Ishikawa (cell line): Measurements from ENCODE around the gene PPP1R13B.

Experiments
- CEBPB ChIP-seq: IDR thresholded peaks from 2 replicates; pipeline ENCODE4 v1.6.1; 2012
- CREB1 ChIP-seq: IDR thresholded peaks from 2 replicates; pipeline ENCODE4 v1.6.1; 2012; ENCODE audit warnings: low read depth
- EGR1 ChIP-seq: IDR thresholded peaks from 2 replicates; pipeline ENCODE4 v1.6.1; 2012
- EP300 ChIP-seq: IDR thresholded peaks from 2 replicates; pipeline ENCODE4 v1.6.1; 2012; ENCODE audit warnings: borderline replicate concordance
- FOXM1 ChIP-seq: IDR thresholded peaks from 2 replicates; pipeline ENCODE4 v1.6.1; 2012; ENCODE audit warnings: low read depth, borderline replicate concordance
- NFIC ChIP-seq: IDR thresholded peaks from 2 replicates; pipeline ENCODE4 v1.6.1; 2012
- RAD21 ChIP-seq: IDR thresholded peaks from 2 replicates; pipeline ENCODE4 v1.6.1; 2012; ENCODE audit warnings: low read depth
- TAF1 ChIP-seq: IDR thresholded peaks from 2 replicates; pipeline ENCODE4 v1.6.1; 2012; ENCODE audit warnings: low read depth, mild to moderate bottlenecking
- TCF12 ChIP-seq: IDR thresholded peaks from 2 replicates; pipeline ENCODE4 v1.6.1; 2012; ENCODE audit warnings: low read depth
- TEAD4 ChIP-seq: IDR thresholded peaks from 2 replicates; pipeline ENCODE4 v1.6.1; 2012
- YY1 ChIP-seq: IDR thresholded peaks from 2 replicates; pipeline ENCODE4 v1.6.1; 2012; ENCODE audit warnings: low read depth
- ZBTB7A ChIP-seq: IDR thresholded peaks from 2 replicates; pipeline ENCODE4 v1.6.1; 2012; ENCODE audit warnings: low read depth
- TF ChIP-seq, protein P1 (sequence below): IDR thresholded peaks from 2 replicates; pipeline ENCODE4 v1.6.1; 2012
- TF ChIP-seq, protein P2 (sequence below): IDR thresholded peaks from 2 replicates; pipeline ENCODE4 v1.6.1; 2012; ENCODE audit warnings: low read depth, mild to moderate bottlenecking
- TF ChIP-seq, protein P3 (sequence below): IDR thresholded peaks from 2 replicates; pipeline ENCODE4 v1.6.1; 2012

PPP1R13B gene

DNA sequence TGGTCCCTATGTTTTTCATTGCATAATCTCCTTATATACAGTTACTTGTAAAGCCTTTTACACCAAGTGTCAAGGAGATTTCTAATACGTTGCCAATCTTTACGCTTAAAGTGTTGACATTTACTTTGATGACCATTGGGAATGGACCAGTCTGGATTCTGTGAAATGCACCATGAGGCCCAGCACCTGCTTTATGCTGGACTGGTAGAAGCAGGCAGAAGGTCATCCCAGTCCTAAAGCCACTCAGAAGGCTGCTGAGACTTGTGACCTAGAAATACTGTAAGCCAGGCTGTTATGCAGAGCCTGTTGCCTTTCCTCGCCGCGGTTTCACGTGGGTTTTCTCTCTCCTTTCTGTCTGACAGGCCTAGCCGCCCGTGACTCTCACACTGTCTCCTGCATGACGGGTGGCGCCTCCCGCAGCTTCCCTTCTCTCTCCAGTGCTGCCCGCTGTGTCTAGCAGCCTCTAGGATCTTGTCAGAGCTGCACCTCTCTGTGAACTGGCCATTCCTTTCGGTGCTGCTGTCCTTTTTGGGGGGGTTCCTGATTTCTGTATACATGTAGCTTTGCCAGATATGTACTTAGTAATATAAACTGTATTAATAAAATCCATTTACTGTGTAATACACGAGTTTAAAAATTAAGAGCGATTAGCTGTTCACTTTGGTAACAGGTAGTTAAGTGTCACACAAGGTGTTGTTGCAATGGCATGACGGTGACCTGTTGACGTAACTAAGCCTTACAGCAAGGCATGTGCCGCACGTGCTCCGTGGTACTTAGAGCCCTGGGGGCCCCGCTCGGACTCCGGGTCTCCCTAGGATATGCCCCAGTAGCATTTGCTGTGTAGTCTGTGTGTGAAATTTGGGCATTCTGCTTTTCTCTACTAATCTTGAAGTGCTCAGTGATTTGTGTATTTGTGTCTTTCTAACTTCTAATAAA, 161.8 kb downstream of the PPP1R13B start:
- no peak for TF ChIP-seq RAD21
- TF ChIP-seq ZBTB7A = no peak
- no peak for TF ChIP-seq YY1
- TF ChIP-seq, protein P1, sequence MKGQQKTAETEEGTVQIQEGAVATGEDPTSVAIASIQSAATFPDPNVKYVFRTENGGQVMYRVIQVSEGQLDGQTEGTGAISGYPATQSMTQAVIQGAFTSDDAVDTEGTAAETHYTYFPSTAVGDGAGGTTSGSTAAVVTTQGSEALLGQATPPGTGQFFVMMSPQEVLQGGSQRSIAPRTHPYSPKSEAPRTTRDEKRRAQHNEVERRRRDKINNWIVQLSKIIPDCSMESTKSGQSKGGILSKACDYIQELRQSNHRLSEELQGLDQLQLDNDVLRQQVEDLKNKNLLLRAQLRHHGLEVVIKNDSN = no peak
- TF ChIP-seq FOXM1 = no peak
- TF ChIP-seq NFIC = no peak
- TF ChIP-seq, protein P2, sequence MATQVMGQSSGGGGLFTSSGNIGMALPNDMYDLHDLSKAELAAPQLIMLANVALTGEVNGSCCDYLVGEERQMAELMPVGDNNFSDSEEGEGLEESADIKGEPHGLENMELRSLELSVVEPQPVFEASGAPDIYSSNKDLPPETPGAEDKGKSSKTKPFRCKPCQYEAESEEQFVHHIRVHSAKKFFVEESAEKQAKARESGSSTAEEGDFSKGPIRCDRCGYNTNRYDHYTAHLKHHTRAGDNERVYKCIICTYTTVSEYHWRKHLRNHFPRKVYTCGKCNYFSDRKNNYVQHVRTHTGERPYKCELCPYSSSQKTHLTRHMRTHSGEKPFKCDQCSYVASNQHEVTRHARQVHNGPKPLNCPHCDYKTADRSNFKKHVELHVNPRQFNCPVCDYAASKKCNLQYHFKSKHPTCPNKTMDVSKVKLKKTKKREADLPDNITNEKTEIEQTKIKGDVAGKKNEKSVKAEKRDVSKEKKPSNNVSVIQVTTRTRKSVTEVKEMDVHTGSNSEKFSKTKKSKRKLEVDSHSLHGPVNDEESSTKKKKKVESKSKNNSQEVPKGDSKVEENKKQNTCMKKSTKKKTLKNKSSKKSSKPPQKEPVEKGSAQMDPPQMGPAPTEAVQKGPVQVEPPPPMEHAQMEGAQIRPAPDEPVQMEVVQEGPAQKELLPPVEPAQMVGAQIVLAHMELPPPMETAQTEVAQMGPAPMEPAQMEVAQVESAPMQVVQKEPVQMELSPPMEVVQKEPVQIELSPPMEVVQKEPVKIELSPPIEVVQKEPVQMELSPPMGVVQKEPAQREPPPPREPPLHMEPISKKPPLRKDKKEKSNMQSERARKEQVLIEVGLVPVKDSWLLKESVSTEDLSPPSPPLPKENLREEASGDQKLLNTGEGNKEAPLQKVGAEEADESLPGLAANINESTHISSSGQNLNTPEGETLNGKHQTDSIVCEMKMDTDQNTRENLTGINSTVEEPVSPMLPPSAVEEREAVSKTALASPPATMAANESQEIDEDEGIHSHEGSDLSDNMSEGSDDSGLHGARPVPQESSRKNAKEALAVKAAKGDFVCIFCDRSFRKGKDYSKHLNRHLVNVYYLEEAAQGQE = no peak
- TF ChIP-seq CEBPB = no peak
- TF ChIP-seq EGR1 = no peak
- no peak for TF ChIP-seq TCF12

DNA sequence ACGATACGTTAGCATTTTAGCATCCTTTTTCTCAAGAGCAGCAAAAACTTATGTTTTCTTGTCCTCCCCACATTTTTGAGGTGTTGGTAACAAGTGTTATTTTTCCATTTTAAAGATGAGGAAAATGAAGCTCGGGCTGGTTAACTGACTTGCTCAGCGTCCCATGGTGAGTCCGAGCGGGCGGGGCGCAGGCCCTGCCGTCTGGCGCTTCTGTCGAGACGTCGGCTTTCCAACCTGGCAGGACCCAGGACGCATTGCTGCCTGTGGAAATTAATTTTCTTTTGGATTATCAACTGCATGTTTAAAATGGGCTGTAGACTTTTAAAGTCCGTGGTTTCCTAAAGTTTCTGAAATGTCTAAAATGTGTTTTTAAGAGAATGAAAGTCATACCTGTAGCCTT, 162.5 kb downstream of the PPP1R13B start:
- TF ChIP-seq FOXM1 (no peak), ZBTB7A (no peak), TEAD4 (no peak), EGR1 (no peak), EP300 (no peak), TAF1 (no peak), TCF12 (no peak)

DNA sequence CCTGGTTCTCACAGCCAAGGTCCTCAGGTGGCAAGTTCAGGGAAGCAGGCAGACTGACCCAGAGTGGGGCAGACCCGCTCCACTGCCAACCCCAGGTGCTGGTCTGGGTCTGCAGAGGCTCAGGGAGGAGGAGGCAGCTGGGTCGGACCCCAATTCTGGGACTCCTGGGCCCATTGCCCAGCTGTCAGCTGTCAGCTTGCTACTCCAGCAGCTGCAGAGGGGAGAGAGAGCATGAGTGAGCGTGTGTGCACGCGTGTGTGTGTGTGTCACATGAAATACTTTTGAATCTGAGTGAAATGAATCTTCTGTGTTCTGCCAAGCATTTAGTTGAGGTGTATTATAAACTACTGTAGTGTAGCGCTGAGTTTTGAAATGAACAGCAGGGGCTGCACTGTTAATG, 162.9 kb downstream of the PPP1R13B start:
- TF ChIP-seq YY1 (no peak), CREB1 (no peak), ZBTB7A (no peak), EP300 (no peak)
- TF ChIP-seq, protein P3, sequence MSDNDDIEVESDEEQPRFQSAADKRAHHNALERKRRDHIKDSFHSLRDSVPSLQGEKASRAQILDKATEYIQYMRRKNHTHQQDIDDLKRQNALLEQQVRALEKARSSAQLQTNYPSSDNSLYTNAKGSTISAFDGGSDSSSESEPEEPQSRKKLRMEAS = no peak
